HG03139 (cell line): ENCODE data around the gene GDI2.

Experiments
- ATAC-seq: cut with Tn5 transposase; IDR thresholded peaks from one replicate; pipeline ENCODE4 v1.9.1; 2021; ENCODE audit not compliant: unreplicated experiment

The GDI2 gene

DNA sequence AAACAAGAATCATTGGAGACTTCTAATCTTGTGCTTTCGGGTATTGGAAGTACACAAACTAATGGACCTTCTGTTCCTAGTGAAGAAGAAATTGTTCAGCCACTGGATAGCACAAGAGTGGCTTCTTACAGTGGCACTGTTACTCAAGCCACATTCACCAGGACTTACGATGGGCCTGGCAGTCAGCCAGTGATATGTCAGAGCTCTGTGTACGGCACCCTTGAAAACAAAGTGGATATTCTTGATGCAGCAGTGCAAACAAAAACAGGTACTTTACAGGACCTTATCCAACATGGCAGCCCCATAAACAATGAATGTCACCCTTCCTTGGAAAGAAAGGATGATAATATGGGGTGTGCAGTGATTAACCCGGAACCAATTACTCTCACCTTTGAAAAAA is 67.0 kb downstream of the GDI2 start:
- ATAC-seq, result no peak

DNA sequence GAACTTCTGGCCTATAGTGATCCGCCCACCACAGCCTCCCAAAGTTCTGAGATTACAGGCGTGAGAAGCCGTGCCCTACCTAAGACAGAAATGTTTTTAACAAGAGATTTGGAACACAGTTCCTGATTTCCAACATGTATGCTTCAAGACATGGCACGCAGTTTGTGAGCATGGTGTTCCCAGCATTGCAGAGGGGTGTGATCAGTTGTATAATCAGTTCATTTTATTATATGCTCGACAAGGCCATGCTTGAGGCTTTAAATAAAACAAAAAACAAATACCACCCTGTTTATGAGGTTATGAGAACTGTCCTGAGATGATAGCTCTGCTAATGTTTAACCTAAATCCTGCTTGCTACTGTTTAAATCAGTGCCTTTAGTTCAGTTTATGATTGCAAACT is 68.4 kb downstream of the GDI2 start:
- ATAC-seq, result no peak

DNA sequence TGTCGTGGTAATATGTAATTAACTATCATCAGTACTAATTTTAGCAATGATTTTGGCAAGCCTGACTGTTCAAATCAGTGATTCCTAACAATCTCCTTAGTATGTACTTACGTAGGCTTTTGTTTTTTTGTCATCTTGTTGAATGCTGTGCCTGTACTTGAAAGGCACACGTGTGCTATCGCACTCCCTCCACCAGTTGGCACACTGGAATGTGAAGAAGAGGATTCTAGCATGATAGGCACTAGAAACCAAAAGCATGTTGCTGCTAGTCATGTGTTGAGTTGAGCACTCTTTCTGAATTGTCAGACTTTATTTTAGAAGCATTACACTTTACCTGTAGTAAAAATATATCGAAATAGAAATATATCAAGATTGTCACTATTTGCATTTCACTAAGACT is 69.5 kb downstream of the GDI2 start:
- ATAC-seq, result no peak

DNA sequence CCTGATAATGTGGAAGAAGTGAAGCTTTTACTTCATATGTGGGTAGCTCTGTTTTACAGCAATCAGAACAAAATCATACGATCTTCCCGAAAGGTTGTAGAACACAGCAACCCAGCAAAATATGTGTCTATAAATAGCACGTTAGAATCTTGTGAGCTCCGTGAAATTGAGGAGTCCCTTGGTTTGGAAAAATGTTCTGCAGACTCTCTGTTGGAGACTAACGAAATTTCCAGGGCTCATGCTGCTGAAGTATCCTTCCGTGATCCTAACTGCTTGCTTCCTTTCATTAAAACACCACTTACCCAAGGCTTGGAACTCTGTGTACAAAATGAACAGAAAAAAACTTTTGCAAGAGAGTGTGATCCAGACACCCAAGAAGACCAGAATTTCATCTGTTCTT is 71.1 kb downstream of the GDI2 start:
- ATAC-seq, result no peak

DNA sequence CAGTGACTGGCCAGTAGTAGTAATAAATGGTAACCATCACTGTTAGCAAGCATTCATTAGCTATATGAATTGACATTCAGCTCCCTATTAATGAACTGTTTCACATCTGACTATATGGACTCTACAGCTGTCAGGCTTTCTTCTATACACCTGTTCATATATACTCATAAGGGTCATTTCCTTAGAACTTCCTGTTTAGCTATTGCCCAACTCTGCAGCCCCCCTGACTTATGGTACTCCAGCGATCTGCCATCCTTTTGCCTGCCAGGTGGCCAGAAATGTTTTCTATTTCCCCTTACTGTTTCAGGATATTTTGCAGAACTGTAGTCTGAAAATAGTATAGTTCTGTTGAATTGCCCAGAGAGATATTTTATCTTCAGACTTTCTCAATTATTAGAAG is 72.0 kb downstream of the GDI2 start:
- no peak for ATAC-seq

DNA sequence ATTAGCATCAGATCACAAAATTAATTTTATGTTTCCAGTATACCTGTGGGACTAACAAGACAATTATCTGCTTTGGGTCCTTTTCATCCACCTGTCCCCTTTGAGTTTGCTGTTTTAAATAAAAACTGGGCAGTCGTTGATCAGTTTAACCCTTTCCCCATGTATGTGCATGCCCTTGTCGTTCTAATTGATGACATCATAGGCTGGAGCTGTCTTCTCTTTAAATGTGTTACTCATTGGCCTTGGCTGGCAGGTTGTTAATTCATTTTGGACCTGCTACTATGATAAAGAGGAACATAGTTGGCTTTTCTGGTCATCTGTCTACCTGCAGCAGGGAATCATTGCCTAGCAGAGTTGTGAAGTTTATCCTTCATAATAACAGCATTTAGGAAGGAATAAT is 74.8 kb downstream of the GDI2 start:
- no peak for ATAC-seq

DNA sequence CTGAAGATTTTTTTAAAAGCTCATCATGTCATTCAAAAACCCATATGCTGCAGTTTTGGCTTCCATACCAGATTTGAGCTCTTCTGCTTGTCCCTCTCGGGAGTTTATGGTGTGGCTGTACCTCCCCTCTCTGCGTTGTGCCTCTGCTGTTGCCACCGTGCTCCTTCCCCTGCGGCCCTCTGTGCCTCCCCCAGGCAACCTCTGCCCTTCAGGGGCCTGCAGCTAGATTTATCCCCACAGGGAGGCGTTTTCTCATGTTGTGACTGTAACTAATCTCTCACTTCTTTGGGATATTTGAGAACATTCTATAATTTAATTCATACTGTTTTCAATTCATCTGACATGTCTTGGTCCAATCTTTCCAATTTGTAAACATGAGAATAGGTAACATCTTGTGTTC is 75.9 kb downstream of the GDI2 start:
- ATAC-seq, result no peak

DNA sequence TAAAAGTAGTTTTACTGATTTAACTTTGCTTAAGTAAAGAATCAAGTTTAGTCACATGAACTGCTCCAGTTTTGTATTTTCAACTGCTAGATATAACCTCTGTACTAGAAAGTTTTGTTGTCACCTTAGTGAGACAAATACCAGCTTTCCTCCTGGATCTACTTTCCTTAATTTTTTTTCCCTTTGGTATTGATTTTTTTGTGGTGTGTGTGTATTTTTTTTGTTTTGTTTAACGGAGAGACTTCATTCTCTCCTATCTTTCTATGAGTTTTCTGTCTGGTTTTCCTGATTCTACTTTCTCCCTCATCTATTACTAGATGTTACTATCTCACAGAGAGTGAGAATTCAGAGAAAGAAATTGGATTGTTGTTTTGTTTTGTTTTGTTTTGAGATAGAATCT is 76.6 kb downstream of the GDI2 start:
- no peak for ATAC-seq

DNA sequence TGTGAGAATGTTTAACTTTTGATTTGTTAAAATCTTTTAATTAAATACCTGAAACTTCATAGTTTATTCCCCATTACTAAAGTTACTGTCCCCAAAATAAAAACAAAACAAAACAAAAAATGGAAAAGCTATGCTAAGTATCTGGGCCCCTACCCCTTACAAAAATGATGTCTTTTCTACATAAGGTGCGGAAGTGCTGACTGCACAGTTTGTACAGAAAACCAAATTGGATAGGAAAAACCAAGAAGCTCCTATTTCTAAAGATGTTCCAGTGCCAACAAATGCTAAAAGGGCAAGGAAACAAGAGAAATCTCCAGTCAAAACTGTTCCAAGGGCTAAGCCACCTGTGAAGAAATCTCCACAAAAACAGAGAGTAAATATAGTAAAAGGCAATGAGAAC is 78.1 kb downstream of the GDI2 start:
- no peak for ATAC-seq

DNA sequence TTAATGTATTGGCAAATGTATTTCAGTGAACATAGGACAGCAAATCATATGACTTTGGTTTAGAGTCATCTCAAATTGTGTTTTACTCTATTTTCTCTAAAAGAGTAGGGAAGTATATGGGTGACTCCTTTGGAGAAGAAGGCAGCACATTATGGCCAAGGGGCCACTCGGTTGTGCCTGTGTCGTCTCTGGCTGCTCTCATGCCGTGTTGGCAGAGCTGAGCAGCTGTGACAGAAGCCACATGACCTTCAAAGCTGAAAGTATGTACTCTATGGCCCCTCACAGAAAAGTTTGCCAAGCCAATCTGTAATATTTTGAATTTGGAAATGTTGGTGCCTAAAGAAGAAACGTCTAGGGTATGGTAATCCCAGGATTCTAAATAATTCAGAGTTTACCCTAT is 81.1 kb downstream of the GDI2 start:
- ATAC-seq, result no peak

DNA sequence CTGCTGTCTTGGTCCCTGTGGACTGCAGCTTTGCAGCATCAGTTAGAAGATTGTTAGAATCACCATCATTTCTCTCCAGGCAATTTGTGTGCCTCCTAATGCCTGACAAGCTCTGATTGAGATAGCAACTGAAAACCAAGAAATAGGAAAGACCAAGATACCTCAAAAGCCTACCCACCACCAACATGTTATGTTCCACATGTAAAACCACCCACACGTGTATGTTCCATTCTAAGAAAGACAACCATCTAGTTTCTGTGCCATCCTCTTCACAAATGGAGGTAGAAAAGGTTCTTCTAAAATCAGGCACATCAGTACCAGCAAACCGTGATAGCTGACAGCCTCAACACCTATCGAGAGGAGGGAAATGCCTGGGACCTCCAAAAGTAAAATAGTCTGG is 81.7 kb downstream of the GDI2 start:
- ATAC-seq, result no peak

DNA sequence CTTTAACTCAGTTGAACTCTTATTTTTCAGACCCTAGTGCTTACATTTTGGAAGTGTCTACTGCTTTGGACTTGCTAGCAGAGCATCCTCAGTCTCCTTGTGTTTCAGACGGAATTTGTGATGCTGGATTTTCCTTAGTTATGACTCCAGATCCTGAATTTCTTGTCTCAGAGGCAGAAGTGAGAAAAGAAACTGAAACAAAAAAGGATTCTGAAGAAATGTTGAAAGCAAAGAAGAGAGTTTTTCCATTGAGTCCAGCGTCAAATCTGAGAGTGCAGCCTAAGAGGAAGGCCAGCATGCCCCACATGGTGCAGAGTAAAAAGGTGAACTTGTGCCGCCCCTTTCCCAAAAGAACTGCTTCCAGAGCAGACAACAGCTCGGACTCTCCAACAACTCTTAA is 82.5 kb downstream of the GDI2 start:
- no peak for ATAC-seq

DNA sequence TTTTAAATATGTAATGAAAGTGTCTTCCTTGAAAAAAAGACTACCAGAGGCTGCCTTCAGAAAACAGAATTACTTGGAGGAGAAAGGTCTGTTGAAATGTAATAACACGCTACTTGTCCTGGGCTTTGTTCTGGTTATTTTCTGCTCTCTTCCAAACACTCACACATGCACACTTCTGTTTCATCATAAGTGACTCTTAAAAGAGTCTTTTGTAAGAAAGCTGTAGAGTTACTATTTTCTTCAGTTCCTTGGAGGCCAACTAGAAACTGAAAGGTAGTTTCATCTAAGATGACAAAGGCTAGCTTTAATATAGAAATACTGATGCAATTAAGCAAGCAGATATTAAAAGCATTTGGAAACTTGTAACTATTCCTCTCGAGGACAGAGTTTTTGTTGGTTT is 89.5 kb downstream of the GDI2 start:
- ATAC-seq, result no peak

DNA sequence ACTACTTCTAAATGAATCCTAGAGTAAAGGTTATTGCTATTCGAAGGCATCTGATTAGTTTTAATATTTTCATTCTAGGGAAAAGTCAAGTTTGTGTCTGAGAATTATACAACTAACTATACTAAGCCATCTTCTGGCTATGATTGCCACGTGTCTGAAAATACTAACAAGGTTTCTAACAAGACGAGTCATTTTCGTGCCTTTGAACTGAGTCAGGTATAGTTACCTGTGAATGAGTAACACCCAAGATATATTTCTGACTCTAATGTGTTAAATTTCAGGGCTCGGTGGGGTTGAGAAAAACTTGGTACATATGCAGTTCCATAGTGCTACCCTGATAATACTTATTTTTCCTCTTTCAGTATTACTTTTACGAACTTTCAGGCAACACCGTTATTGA is 93.1 kb downstream of the GDI2 start:
- no peak for ATAC-seq

DNA sequence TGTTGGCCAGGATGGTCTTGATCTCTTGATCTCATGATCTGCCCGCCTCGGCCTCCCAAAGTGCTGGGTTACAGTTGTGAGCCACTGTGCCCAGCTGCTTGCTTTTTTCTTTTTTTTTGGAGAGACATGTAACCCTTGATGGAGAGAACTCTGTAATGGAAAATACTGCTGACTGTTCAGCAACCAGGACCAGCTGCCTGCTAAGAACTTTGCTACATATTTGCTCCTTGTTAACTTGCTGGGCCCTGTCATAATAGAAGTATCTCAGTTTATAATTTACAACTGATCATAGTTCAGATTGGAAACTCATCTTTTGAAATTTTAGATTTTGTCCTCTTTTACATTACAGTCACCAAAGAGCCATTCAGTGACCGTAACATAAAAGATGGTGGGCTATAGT is 93.7 kb downstream of the GDI2 start:
- ATAC-seq, result no peak
